Stimulated activated CD4-positive, alpha-beta T cell treated with anti-CD3 and anti-CD28 coated beads, Interleukin-15, amount 100 ng/mL, for 48 hours (primary cell): ENCODE data around the gene LIPG.
A peak's percentile ranks its signal among the peaks of the same experiment; 100 is the strongest.
"Not testable (repeated sequence)": the region's sequence is repeated elsewhere in the genome, so short reads cannot be mapped to it uniquely, and the experiment has no call there.

Source experiments
- DNase-seq, 2 donors: peaks; one replicate each; pipeline ENCODE4 v3.0.0-alpha.2; 2020; ENCODE audit warnings: low read depth in 2 of 2

The LIPG gene

GRCh38 chr18:49561289-49562193 lies at the start of gene LIPG:
Gene LIPG, plus strand, starts transcription at chr18:49562057. Its CDS starts 252 bp downstream, at chr18:49562309.
- peak; percentile 33 to 52 for DNase-seq

DNA sequence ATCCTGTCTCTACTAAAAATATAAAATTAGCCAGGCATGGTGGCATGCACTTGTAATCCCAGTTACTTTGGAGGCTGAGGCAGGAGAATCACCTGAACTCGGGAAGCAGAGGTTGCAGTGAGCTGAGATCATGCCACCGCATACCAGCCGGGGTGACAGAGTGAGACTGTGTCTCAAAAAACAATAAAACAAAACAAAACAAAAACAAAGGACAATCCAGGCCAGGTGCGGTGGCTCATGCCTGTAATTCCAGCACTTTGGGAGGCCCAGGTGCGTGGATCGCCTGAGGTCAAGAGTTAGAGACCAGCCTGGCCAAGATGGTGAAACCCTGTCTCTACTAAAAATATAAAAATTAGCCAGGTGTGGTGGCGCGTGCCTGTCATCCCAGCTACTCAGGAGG lies 49.0 kb upstream of the LIPG start:
- DNase-seq: not testable (repeated sequence)

DNA sequence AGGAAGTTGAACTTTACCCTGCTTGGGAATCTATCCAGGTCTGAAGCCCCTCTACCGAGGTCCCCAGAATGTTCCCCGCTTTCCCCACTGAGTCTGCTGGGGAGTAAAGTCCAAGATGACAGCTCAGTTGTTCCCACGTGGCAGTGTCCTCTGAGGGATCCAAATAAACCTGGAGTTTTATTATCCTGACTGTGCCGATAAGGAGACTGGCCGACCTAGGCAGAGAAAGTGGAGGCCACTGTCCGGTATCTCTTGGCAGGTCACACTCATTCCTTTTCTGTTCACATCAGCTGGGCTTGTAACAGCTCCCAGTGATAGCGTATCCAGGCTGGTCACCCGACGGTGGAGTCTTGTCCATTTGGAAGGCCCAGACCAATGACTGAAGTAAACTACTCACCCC lies 47.3 kb upstream of the LIPG start:
- DNase-seq: no peak

- DNase-seq: not testable (repeated sequence)
Observed at GRCh38 chr18:49515003-49515402, 46.9 kb upstream of the LIPG start.

DNA sequence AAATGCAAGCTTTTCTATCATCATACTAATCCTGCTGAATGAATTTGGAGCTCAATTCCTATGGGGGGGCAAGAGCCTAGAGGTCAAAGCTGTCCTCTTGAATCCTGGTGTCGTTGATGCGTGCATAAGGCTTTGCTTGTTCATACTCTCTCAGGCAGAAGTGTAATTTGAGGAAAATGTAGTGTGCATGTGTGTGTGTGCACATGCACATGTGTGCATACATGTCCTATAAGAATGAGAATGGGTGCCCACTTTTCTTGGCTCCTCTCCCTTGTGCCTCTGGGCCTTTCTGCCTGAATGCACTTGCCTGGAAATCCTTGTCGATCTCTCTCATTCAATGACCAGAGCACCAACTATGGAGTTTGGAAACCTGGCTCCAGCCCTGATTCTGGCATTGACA lies 46.3 kb upstream of the LIPG start:
- DNase-seq: no peak

GRCh38 chr18:49517483-49517882 lies 44.4 kb upstream of the LIPG start:
- no peak for DNase-seq

DNA sequence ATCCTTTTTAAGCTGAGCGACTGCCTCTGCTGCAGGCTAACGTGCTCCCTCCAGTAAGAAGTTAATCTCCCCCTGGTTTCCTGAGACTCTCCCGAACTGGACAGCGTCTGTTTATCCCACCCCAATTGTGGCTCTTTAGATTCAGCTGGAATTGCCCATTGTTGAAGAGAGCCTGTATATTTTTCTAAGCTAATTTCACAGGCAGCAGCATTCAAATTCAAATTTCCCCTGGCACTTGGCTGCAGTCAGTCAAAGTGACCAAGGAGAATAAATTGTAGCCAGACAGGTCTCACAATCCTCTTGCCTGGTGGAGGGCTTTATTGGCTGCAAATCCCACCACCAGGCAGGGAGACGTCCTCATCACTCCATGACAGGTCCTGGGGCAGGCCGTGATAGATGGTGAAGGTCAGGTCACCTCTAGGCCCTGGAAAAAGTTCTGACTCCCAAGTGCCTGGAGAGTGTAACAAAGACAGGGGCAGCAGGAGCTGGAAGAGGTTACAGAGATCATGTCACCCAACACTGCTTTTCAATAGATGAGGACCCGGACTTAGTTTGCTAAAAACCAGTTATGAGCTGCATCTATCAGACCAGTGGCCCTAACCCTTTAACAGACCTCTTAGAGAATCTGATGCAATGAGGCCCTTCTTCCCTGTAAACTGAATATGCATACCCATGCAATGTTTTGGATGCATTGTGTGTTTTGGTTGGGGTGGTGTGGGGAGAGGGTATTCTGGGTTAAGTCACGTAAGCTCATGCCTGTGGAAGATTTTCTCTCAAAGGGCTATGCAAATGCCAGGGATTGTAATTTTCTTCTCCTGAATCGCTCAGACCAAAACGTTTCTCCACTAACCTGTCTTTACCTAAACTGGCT lies 42.5 kb upstream of the LIPG start:
- DNase-seq: no peak

- no peak for DNase-seq
Observed at GRCh38 chr18:49520661-49521145, 41.2 kb upstream of the LIPG start.

- no peak for DNase-seq
Observed at GRCh38 chr18:49521216-49521835, 40.5 kb upstream of the LIPG start.

DNA sequence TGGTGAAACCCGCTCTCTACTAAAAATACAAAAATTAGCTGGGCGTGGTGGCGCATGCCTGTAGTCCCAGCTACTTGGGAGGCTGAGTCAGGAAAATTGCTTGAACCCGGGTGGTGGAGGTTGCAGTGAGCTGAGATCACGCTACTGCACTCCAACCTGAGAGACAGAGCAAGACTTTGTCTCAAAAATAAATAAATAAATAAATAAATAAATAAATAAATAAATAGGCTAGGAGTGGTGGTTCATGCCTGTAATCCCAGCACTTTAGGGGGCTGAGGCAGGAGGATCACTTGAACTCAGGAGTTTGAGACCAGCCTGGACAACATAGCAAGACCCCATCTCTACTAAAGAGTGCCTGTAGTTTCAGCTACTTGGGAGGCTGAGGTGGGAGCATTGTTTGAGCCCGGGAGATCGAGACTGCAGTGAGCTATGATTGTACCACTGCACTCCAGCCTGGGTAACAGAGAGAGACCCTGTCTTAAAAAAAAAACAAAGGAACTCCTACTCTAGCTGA lies 38.2 kb upstream of the LIPG start:
- not testable (repeated sequence) for DNase-seq

DNA sequence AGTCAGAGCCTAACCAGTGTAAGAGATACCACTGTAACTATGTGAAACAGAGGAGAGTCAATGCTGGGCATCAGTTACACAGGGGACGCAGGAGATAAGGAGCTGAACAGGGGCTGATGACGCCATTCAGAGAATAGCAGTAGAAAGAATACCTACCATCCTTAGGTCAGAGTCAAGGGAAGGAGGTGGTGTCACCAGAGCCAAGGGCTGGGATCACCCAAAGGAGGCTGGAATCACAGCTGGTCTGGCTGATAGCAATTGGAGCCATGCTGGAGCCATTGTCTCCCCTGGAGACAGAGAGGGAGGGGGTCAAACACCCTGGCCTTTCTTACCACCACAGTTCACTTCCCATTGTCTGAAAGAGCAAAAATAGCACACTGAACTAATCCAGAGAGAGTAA lies 37.5 kb upstream of the LIPG start:
- no peak for DNase-seq

DNA sequence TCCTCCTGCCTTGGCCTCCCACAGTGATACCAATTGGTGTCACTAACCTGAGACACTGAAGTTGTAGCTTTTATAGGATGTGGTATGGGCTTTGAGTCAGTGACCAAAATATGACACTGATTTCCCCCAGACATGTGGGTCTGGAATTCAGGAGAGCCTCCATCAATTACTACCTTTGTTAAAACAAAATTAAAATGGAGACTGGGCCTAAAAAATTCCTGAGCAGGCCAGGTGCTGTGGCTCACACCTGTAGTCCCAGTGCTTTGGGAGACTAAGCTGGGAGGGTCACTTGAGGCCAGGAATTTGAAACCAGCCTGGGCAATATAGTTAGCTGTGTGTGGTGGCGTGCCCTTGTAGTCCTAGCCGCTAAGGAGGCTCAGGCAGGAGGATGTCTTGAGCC lies 36.9 kb upstream of the LIPG start:
- DNase-seq: no peak

DNA sequence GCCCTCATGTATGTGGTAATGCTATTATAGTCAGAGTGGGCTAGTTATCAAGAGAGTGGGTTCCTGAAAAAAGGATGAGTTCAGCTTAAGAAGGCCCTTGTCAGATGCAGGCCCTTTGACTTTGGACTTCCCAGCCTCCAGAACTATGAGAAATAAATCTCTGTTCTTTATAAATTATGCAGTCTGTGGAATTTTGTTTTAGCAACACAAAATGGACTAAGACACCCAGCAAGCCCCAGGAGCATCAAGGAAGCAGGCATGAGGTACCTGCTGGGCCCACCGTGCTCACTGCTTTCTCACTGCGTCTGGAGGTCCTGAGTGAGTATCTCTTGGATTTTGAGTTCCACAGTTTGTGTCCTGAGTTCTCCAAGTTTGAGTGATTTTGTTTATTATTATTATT lies 35.9 kb upstream of the LIPG start:
- no peak for DNase-seq

DNA sequence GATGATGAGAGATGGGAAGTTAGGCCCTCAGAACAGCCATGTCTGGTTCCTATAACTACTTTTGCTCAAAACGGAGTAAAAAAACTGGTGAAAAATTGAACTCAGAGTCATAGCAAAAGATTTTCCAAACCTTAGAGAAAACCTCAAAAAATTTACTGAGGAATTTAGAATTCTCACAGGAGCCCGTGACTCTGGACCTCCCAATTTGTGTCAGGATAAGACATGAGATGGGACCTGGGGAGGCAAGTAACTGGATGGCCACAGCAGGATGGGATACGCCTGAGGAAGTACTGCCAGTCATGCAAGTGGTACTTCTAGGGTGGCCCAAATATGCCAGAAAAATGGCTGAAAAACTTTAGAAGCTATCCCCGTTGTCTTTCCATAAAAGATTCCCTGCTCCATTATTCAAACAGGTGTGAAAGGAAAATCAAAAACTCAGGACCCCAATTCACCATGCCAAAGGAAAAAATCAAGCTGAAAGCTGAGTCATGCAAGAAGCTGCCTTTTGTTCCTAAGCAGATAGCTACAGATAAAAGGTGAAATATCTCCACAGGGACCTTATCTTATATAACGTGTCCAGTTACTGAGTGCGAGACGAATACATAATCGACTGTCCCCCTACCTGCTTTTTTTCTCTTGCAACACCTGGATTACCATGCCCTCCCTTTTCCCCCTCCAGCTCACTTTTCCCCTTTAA lies 34.1 kb upstream of the LIPG start:
- no peak for DNase-seq

GRCh38 chr18:49529596-49529995 lies 32.3 kb upstream of the LIPG start:
- no peak for DNase-seq

DNA sequence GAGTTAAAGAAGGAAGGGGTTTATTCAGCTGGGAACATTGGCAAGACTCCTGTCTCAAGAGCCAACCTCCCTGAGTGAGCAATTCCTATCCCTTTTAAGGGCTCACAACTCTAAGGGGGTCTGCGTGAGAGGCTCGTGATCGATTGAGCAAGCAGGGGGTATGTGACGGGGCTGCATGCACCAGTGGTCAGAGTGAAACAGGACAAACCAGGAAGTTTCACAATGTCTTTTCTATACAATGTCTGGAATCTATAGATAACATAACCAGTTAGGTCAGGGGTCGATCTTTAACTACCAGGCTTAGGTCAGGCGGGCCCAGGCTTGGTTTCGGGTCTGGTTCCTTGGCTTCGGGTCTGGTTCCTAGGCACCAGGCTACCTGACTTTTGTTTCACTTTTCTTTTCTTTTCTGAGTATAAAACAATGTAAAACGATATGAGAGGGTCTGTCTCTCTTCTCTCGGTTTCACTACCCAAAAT lies 30.1 kb upstream of the LIPG start:
- no peak for DNase-seq

GRCh38 chr18:49534846-49535601 lies 26.8 kb upstream of the LIPG start:
- no peak for DNase-seq

DNA sequence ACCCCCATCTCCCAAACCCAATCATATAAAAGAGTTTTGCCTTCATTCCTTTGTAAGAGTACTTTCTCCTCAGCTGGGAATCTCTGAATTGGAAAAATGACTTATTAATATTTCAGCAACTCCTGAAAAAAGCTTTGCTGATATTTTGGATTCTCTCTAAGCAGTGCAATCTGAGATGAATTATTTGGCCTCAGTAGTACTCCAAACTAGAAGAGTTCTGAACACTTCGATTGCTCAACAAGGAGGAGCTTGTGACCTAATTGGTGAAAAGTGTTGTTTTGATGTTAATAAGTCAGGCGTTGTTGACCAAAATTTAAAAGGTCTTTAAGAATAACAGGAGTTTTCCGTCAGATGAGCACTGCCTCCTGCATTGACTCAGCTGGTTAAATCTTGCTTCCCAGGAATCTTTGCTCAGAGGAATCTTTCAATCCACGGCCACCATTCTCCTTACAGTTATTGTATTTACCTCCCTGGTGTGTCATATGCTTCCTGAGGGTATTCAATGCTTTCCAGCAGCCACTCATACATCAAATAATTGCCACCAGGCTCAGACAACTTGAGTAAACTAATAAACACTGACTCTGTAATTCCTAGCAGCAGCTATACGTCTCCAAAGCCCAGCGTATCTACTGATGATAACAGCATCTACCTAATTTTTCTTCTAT lies 24.5 kb upstream of the LIPG start:
- DNase-seq: no peak

GRCh38 chr18:49544362-49544761 lies 17.5 kb upstream of the LIPG start:
- no peak for DNase-seq

GRCh38 chr18:49546278-49546677 lies 15.6 kb upstream of the LIPG start:
- no peak for DNase-seq
